Measurements from ENCODE around the gene NPAS3.
A peak's percentile ranks its signal among the peaks of the same experiment; 100 is the strongest.

NPAS3 gene

DNA sequence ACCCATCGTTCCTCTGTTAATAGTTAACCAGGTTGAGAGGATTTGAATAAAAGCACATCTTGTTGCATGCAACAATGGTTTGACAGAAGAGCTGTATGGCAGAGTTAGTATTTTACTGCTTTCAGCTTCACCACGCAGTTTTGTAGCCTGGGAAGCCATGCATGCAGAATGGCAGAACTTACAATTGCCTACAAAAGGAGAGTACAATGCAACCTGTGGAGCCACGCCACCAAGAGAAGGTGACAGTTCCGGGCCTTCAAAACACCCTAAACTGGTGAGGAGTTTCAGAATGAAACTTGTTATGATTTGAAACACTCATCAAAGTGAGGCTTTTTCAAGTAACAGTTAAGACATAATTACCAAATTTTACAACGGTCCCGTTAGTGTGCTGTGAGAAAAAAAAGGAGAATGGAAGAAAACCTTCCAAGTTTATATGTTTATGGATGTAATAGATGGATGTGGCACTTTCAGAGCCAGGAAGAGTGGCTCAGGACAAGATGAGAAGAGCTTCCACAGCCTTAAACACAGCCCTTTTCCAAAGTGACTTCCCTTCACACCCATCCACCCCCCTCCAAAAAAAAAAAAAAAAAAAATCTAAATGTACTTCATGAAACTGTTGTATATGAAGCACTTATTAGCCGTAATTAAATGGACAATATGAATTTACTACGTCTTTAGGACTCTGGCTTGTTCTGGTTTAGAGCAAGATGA lies 853.5 kb downstream of the NPAS3 start:
- Histone ChIP-seq H3K36me3 (ENCODE audit: low read depth) (no peaks in the 10 kb centered on the region), H3K4me1 (ENCODE audit: insufficient read depth, poor library complexity, severe bottlenecking) (peaks cover 2% of the 10 kb centered on the region), H3K9me3 (ENCODE audit: severe bottlenecking) (no peaks in the 10 kb centered on the region), H3K4me3 (ENCODE audit: severe bottlenecking) (no peak overlapping the region), H3K27me3 (ENCODE audit: insufficient read depth, poor library complexity, severe bottlenecking) (no peaks in the 10 kb centered on the region), H3K27ac (ENCODE audit: poor library complexity, severe bottlenecking) (no peak overlapping the region)
- DNase-seq (ENCODE audit: low spot score) (no peak), ATAC-seq (ENCODE audit: low read depth) (no peak)
- TF ChIP-seq, protein P1, sequence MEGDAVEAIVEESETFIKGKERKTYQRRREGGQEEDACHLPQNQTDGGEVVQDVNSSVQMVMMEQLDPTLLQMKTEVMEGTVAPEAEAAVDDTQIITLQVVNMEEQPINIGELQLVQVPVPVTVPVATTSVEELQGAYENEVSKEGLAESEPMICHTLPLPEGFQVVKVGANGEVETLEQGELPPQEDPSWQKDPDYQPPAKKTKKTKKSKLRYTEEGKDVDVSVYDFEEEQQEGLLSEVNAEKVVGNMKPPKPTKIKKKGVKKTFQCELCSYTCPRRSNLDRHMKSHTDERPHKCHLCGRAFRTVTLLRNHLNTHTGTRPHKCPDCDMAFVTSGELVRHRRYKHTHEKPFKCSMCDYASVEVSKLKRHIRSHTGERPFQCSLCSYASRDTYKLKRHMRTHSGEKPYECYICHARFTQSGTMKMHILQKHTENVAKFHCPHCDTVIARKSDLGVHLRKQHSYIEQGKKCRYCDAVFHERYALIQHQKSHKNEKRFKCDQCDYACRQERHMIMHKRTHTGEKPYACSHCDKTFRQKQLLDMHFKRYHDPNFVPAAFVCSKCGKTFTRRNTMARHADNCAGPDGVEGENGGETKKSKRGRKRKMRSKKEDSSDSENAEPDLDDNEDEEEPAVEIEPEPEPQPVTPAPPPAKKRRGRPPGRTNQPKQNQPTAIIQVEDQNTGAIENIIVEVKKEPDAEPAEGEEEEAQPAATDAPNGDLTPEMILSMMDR (IDR thresholded peaks at IDR 0.05; ENCODE audit: poor library complexity, severe bottlenecking): no peak

DNA sequence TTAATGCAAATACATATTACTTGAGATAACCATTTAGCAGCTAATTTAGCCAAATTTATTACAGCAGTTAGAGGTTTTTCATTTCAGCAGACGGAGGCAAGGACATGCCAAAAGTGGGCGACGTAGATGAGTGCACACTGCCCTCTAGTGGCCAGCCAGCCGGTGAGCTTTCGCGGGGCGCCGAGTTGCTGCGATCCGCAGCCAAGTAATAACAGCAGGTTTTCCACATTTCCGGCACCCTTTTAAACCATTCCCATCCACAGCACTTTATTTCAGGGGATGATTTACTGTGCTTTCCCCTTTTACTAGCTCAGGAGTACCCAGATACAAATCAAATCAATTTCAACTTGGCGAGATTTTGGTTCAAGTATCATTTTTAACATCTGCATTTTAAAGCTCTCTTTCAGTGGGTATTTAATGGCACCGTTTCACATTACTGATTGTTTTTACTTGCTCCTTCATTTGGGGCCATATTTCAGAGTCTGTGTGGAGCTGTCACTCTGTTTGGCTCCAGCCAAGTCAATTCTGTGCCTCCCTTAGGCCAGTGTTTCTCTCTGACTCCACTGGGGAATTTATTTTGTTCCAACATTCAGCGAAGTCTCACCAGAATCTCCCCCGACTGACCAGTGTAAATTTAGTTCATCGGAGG lies 854.2 kb downstream of the NPAS3 start:
- TF ChIP-seq, protein P1 (IDR thresholded peaks at IDR 0.05; ENCODE audit: poor library complexity, severe bottlenecking): peak; percentile 99
- Histone ChIP-seq H3K27me3 (ENCODE audit: insufficient read depth, poor library complexity, severe bottlenecking) (no peaks in the 10 kb centered on the region), H3K36me3 (ENCODE audit: low read depth) (no peaks in the 10 kb centered on the region), H3K4me3 (ENCODE audit: severe bottlenecking) (no peak overlapping the region), H3K4me1 (ENCODE audit: insufficient read depth, poor library complexity, severe bottlenecking) (peaks cover 2% of the 10 kb centered on the region), H3K9me3 (ENCODE audit: severe bottlenecking) (no peaks in the 10 kb centered on the region), H3K27ac (ENCODE audit: poor library complexity, severe bottlenecking) (no peak overlapping the region)
- peak; percentile 73 for DNase-seq (ENCODE audit: low spot score)
- peak; percentile 80 for ATAC-seq (ENCODE audit: low read depth)

DNA sequence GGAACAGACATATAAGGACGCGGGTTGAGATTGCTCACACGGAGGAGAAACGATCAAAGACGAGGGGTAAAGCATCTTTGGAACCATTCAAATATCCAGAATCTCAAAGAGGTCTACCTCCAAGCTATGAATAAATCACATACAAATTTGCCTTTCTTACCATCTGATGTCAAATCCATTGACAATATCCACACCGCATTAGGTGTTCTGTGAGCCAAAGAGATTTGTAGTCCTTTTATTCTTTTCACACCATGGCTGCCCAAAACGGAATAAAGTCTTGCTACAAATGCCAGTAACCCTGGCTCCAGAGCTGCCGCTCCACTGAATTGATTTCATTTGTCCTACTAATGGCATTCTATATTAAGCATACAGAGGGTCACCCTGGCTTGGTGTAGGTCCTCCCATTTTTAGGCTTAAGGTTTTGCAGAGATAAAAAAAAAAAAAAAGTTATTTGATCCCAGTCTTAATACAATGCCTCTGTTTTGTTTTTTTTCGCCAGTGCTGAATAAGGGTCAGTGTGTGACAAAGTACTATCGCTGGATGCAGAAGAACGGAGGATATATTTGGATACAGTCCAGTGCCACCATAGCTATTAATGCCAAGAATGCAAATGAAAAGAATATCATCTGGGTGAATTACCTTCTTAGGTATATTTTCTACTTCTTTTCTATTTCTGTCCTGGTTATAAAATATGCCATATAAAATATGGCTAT lies 854.9 kb downstream of the NPAS3 start:
- Histone ChIP-seq H3K27ac (ENCODE audit: poor library complexity, severe bottlenecking) (no peak overlapping the region), H3K4me1 (ENCODE audit: insufficient read depth, poor library complexity, severe bottlenecking) (peaks cover 2% of the 10 kb centered on the region), H3K9me3 (ENCODE audit: severe bottlenecking) (no peaks in the 10 kb centered on the region), H3K36me3 (ENCODE audit: low read depth) (no peaks in the 10 kb centered on the region), H3K27me3 (ENCODE audit: insufficient read depth, poor library complexity, severe bottlenecking) (no peaks in the 10 kb centered on the region), H3K4me3 (ENCODE audit: severe bottlenecking) (no peak overlapping the region)
- TF ChIP-seq, protein P1 (IDR thresholded peaks at IDR 0.05; ENCODE audit: poor library complexity, severe bottlenecking): no peak
- DNase-seq (ENCODE audit: low spot score) (no peak), ATAC-seq (ENCODE audit: low read depth) (no peak)

DNA sequence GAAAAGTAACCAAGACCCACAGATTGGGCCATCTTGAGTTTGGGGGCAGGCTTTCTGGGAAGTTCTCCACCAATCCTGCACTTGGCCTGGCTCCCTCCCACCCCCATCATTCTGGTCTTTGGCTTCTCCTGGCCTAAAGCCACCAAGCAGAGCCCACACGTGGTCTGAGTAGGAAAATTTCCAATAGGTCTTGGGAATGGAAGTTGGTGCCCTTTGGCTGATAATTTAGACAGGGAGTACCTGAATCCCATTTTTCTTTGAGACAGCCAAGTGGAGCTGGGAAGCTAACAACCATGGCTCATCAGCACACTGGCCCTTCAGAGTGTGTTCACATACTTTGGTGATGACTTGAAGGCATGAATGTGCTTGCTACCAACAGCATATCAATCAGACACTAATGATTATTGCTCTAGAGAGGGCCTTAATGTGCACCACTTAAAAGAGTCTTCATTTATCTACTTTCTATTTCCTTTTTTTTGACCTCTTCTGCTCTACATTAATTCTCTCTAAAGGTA lies 856.2 kb downstream of the NPAS3 start:
- peak; percentile 71 for ATAC-seq (ENCODE audit: low read depth)
- H3K36me3 ChIP-seq (ENCODE audit: low read depth): no peaks in the 10 kb centered on the region

More for the DNA sequence above, 856.2 kb downstream of the NPAS3 start:
- H3K27ac ChIP-seq (ENCODE audit: poor library complexity, severe bottlenecking): no peak overlapping the region
- no peak for DNase-seq (ENCODE audit: low spot score)
- H3K9me3 ChIP-seq (ENCODE audit: severe bottlenecking): no peaks in the 10 kb centered on the region
- TF ChIP-seq, protein P1 (IDR thresholded peaks at IDR 0.05; ENCODE audit: poor library complexity, severe bottlenecking): no peak
- H3K4me1 ChIP-seq (ENCODE audit: insufficient read depth, poor library complexity, severe bottlenecking): peaks cover 2% of the 10 kb centered on the region
- peaks cover 9% of the 10 kb centered on the region for H3K27me3 ChIP-seq (ENCODE audit: insufficient read depth, poor library complexity, severe bottlenecking)
- no peak overlapping the region for H3K4me3 ChIP-seq (ENCODE audit: severe bottlenecking)
